NCI-H1694 (cell line): ENCODE results near the gene DPM2.

Source experiments
- DNase-seq: peaks from one replicate; lab custom pipeline; 2025; lab: John Stamatoyannopoulos, UW

DPM2 gene

DNA sequence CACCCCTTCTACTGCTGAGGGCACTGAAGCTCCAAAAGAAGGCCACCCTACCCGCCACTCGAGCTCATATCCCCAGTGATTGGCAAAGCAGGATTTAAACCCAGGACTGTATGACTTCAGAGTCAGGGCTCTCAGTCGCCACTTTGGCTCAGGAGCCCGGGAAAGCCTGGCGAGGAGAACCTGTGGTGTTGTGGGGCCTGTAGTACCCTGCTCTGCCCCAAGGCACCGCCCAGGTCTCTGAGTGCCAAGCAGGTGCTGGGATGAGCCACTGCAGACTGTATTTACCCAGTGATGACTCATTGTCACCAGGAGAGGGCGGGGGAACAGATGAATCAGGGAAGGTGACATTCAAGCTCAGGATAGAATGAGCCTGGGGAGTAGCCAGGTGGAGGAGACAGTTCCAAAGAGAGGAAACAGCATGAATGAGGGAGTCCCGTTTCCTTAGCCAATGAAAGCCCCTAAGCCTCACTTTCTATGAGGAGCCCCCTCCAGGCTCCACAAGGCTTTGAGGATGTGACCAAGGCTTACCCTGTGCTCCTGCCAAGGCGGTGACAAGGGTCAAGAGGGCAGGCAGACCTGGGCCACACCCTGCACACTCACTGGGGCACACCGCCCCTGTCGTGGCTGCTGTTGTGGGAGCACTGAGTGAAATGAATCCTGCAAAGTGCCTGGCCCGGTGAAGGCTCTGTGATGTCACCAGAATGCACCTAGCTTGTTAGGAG lies 17.8 kb upstream of the DPM2 start:
- DNase-seq = peak; percentile 58

- DNase-seq = no peak
Observed at GRCh38 chr9:127954831-127955293, 17.2 kb upstream of the DPM2 start.

- no peak for DNase-seq
Observed at GRCh38 chr9:127953768-127954505, 16.3 kb upstream of the DPM2 start.

DNA sequence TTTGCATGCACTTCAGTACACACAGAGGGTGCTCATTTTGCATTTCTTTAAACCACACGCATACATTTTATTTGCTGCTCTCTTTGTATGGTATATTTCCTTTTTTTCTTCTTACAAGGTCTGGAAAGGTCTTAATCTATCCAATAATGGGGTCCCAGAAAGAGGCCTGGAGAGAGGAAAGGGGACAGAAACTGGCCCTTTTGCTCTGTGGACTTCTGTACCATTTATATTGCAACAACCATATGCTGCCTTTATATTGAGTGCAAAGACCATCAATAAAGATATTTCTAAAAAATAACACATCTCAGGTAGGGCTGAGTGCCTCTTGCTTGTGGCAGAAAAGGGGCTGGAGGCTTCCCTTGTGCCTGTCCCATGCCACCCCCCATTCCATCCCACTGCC lies 15.5 kb upstream of the DPM2 start:
- DNase-seq = no peak

DNA sequence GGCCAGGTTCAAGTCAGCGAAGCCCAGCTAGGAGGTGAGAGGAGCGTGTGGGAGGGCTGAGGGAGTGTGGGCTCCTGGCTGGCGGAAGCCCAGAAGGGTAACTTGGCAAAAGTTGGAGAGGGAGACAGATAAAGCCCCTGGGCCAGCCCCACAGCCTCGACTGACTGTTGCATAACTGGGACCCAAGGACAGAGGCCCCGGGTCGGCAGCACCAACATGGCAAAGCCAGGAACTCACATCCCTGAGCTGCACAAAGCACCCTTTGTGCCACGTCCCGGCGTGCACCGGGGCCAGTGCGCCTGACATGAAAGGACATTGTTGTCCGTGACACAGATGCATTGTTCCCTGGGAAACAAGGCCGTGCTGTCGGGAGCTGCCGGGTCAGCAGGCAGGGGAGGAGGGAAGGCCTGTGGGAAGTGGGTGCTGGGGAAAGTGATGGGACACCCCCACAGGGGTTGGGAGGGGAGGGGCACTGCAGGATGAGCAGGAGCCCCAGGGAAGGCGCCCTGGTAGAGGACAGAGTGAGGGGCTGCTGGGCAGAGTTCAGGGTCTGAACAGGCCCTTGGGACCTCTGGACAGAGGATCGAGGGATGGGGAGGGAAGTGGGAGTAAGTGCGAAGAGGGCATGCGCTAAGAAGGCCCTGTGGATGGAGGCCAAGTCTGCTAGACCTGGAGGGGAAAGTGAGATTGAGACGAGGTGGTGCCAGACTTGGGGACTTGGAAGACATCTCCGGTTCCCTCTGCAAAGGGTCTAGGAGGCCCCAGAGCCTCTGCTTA lies 13.0 kb upstream of the DPM2 start:
- DNase-seq = no peak

GRCh38 chr9:127949827-127950512 lies 12.3 kb upstream of the DPM2 start:
- DNase-seq = no peak

- DNase-seq = no peak
Observed at GRCh38 chr9:127947841-127948710, 10.4 kb upstream of the DPM2 start.

GRCh38 chr9:127946728-127947127 lies 9.1 kb upstream of the DPM2 start:
- no peak for DNase-seq

DNA sequence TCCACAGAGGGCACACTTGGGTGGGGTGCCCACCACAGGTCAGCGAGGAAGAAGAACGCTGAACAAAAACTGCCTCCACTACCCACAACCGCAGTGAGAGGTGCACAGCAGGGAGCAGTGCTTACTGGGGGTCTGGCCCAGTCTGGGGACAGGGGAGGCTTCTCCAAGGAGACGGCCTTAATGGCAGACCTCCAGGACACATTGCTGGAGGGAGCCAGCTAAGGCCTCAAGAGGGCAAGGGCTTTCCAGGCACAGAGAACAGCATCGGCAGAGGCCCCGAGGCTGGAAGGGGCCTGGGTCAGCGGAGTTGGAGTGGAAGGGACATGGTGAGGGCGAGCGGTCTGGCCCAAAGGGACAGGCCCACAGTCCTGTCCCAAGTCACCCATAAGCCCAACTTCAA lies 8.3 kb upstream of the DPM2 start:
- DNase-seq = no peak

DNA sequence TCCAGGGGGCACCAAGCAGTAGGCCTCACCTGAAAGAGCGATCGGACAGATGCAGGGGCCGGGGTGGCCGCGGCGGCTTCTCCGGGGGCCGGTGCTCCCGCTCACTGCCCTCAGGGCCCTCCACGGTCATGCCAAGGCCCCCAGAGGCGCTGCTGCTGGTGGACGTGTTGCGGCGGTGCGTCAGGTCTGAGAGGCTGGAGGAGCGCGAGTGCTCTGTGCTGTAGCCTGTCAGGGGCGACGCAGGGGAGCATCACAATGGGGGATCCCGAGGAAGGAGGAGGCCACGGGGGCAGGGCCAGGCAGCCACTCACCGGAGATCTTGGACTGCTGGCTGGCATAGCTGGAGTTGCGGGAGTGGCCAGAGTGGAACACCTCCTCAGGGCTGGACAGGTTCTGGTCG lies 7.7 kb upstream of the DPM2 start:
- no peak for DNase-seq

GRCh38 chr9:127944586-127945218 lies 7.0 kb upstream of the DPM2 start:
- DNase-seq = no peak

GRCh38 chr9:127943731-127944144 lies 6.1 kb upstream of the DPM2 start:
- DNase-seq = peak; percentile 81

GRCh38 chr9:127943011-127943662 lies 5.5 kb upstream of the DPM2 start:
- no peak for DNase-seq

GRCh38 chr9:127942216-127943010 lies 4.8 kb upstream of the DPM2 start:
- DNase-seq = no peak

DNA sequence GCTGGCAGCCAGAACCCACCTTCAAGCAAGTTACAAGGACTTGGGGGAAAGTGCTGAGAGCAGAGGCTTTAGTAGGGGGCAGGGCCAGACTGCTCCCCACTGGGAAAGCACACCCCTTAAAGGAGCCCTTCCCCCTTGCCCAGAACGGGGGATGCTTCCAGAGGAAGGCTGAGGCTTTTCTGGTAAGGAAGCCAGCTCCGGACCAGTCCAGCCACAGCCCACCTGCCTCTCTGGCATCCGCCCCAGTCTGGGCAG lies 4.2 kb upstream of the DPM2 start:
- no peak for DNase-seq

DNA sequence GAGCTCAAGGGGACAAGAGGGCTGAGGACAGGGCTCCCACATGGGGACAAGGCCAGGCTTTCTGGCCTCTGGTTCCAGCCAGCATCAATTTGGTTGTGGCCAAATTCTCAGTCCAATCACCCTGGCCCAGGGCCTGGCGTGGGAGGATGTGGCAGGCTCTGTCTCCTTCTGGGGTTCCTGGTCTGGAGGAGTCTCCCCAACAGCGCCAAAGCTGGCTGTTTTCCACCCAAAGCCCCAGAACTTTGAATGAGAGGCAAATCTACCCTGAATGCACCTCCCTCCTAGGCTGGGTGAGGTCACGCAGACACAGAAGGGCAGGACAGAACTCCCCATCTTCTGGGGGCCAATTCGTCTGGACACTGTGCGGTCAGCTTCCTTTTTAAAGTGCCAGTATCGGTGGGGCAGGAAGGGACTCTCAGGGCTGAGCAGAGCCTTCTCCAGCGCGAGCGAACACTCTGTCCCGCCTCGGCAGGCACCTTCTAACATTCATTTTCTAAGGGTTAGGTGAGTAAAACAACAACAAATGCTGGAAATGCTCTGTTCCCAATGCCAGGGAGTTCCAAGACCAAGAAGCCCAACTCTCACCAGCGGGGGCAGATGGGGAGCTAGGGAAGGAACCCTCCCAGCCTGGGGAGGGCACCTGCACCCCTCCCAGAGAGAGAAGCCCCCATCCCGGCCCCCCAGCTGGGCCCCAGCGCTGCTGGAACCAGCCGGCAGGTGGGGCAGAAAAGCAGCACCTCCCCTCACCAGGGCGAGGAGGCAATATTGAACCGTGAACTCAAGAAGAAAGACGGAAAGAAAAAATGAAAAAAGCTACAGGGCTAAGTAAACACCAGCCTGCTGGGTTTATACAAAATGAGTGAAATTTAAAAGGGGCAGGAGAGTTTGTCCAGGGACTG lies 3.7 kb upstream of the DPM2 start:
- no peak for DNase-seq

DNA sequence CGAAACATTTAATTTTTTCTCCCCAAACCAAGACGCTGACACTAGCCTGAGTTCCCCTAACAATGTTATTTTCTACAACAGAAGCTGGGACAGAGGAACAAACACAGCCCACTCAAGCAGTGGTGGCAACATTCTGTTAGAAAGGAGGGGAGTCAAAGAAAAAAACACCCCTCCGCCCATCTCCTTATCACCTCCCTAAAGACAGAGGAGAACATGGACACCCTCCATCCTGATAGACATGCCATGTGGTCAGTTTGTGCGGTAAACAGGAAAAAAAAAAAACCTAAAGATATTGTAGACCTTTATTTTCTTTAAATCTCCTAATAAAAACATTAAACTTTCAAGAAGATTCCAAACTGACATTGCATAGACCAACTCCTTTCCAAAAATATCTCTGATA lies 2.9 kb upstream of the DPM2 start:
- no peak for DNase-seq

GRCh38 chr9:127938298-127938690 lies 640 bp upstream of the DPM2 start:
- no peak for DNase-seq

DNA sequence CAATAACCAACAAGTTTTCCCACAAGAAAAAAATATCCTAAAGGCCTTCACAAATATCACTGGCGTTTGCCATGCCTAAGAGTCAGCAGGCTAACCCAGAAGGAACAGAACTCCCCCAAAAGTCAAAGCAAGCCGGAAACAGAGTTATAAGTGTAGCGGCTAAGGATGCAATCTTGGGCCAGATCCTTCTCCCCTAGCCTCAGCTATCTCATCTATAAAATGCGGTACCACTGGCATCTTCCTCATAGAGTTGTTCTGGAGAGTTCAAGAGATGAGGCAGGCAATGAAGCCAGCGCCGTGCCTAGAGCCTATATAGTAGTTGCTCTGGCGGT lies 632 bp downstream of the DPM2 start:
- no peak for DNase-seq
